Stimulated activated CD4-positive, alpha-beta T cell treated with anti-CD3 and anti-CD28 coated beads, Interleukin-12 subunit alpha, Interleukin-12 subunit beta, amount 100 ng/mL, for 48 hours (primary cell): ENCODE results near the gene ZSCAN26.

ENCODE experiments used
- DNase-seq, 3 donors: peaks; one replicate each; pipeline ENCODE4 v3.0.0-alpha.2; 2020; ENCODE audit warnings: low read depth in 2 of 3, low spot score in 1 of 3

Gene ZSCAN26

DNA sequence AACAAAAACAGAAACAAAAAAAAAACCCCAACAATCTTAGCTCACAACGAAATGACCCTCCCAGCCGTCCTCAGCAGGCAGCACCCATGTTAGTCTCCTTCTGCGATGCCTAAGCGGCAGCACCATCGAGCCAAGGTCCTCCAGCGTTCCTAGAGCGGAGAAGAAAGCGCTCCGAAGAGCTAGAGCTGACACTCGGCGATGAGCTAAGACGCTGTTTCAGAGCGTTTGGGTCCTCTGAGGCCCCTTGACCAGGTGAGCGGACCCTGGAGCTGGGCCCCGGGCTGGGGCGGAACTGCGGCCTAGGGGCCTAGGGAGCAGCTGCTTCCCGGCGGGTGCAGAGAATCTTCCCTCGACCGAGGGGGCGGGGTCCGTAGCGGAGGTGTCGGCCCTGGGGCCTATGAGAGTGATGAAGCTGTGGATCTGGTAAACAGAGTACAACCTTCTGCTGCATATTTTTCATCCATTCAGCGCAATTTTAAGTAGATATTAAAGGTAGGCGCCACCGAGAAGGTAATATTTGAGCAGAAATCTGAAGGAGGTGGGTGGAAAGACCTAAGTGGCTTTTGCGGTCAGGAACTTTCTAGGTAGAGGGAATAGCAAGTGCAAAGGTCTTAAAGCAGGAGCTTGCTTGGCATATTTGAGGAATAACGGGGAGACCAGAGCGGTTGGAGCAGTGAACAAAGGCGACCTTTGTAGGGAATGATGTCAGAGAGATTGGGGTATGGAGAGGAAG, at the start of gene ZSCAN26:
TSS of gene ZSCAN26 (plus strand) at position 182 of the 733 bp plus-strand sequence. CDS start 4,777 bp downstream, outside the sequence.
- DNase-seq, result peak; percentile 72 to 86 (median 76)

DNA sequence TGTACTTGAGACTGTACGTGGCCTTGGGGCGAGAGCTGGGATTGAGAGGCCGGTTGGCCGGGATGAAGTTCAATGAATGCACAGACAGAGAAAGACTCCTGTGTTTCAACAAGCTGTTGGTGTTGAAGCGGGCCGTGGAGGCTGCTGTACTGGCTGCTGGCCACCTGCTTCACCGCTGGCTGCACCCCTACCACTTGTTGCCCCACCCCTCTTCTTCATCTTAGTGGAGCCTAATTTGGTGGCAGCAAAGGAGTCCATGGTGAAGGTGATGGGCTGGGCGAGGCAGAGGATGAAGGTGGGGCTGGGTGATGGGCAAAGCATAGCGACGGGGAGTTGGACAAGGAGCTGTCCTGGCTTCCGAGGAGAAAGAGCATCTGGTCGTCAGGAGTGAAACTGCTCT, 49.1 kb upstream of the ZSCAN26 start:
- no peak for DNase-seq

DNA sequence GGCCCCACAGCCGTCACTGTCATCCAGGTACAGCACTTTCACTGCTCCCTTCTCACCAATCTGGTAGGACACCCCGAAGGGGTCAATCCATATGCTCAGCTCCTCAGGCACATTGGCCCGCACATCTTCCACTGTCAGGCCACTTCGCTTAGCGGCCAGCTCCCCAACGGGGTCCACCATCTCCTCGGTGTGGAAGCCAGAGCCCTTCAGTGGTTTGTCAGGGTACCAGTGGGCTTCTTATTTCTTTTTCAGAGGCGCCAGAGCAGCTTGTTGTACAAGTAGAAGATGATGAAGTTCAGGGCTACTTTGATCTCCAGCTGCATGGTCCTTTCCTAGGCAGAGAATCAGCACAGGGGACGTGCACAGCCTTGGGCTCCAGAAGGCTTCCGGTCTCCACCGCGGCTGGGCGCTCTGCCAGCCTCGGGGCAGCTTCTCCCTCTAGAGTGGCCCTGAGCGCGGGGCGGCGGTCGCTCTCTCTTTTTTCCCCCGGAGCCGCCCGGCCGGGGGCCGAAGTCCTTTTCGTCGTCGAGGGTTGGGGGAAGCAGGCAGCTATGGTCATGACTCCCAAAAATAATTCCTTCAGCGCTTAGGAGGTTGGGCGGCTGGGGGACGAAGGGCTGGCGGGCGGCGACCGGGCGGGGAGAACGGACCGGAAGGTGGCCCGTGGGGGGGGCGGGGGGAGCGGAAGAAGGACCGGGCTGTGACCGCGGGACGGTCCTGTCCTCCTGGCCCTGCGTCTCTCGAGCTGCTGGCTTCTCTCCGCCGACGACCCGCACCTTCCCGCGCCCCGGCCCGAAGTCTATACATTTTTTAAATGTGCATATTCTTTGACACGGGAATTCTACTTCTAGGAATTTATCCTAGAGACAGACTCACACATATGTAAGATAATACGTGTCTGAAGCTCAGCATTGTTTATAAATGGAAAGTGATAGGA, 48.4 kb upstream of the ZSCAN26 start:
- DNase-seq, result peak in 1 of 3 donors; percentile 37

DNA sequence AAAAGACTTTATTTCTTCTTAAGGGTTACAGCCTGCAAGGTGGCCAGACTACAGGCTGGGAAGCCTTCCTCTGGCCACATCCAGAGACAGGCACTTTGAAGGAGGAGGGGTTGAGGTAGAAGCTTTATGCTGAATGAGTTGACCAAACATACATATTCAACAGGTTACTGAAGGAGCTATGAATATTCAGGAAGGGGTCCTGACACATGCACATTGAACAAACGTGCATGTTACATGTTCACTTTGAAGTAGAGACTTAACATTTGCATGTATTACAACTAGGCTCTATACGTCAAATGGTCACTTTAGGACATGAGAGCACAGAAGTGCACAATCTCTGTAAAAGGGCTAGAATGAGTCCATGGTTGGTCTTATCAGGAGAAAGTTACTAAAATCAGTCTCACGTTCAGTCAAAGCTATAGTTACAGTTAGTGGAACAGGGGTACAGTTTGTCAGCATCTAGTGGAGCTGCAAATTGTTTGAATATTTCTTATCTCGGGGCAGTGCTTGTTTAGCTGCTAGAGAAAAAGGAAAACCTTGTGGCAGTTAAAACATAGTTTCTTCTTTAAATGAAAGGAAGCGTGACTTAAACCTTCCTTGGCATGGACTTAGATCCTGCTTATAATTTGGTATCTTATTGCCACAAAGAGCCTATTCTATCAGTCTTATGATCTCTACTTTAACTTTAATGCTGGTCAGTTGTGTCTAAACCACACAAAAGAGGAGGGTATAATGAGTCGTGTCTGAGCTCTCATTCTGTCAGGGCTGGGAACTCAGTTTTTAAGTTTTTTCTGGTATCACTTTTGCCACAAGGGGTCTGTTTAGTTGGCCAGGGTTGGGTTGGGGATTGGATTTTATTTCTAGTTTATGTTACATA, 46.4 kb upstream of the ZSCAN26 start:
- no peak for DNase-seq

DNA sequence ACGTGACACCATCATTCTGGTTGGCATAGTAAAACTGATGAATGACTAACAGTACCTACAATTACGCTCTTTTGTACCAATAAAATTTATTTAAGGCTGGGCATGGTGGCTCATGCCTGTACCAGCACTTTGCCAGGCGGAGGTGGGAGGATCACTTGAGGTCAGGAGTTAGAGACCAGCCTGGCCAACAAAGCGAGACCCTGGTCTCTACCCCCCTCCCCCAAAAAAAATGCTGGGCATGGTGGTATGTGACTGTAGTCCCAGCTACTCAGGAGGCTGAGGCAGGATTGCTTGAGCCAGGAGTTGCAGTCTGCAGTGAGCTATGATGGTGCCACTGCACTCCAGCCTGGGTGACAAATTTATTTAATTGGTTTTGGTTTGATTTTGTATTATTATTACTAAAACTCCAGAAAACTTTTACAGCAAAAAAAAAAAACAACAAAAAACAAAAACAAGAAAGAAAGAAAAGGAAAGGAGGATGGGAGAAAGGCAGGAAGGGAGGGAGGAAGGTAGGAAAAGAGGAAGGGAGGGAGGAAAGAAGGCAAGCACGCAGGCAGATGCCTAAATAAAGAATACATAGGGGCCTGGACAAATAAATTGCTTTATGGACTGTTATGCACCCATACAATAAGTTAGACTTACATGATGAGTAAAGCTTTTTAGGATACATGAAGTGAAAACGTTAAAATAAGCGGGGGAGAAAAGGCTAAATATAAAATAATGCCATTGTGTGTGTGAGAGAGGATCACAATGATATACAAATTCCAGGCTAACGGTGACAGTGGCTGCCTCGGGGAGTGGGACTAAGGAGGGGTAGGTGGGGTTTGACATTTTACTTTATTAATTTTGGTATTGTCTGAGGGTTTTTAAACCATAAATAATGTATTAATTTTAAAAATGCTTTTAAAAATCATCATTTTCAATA, 42.5 kb upstream of the ZSCAN26 start:
- DNase-seq, result no peak

DNA sequence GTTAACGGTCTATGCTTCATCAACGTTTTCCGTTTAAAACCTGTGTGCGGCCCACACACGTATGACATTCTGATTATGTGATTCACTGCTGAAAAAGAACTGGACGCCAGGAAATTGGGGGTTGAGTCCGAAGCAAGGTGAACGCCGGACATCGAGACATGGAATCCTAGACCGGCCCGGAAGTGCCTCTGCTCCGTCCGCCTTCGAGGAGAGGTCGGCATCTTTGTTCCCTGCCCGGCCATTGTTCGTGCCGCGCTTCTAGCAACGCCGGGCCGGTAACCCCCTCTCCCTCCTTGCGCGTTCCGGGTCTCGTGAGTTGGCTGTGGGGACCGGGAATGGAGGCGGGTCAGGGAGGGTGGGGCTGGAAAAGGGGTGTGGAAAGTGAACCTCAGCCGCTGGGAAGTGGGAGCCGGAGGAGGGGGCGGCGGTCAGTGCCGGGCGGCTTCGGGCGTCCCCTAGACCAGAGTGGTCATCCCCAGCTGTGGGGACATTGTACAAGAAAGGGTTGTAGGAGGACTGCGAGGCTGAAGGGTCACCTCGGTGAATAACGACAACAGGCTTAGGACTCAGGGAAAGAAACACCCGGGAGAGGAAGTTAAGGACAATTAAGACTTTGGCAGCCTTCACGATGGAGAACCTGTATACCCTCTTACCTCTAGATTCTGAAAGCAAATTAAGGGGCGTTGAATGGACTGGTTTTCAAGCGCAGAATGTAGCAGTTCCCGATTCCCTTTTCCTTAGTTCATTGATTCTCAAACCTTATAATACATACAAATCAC, 41.7 kb upstream of the ZSCAN26 start, which contains the start of gene ZSCAN9:
TSS of gene ZSCAN9 (plus strand) at position 220 of the 779 bp plus-strand sequence. CDS start 1,810 bp downstream, outside the sequence.
- DNase-seq, result peak in 1 of 3 donors; percentile 22

DNA sequence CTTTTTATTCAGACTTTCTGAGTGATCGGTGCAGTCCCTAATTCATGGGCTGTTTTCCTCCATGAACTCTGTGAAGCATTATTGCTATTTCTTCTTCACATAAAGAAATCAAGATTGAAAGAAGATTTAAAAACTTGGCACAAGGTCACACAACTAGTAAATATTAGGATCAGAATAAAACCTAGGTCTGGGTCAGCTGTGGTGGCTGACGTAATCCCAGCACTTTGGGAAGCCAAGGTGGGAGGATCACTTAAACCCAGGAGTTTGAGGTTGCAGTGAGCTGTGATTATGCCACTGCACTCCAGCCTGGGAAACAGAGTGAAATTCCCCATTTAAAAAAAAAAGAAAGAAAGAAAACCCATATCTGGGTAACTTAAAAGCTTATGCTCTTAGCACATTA, 40.5 kb upstream of the ZSCAN26 start:
- DNase-seq, result no peak

DNA sequence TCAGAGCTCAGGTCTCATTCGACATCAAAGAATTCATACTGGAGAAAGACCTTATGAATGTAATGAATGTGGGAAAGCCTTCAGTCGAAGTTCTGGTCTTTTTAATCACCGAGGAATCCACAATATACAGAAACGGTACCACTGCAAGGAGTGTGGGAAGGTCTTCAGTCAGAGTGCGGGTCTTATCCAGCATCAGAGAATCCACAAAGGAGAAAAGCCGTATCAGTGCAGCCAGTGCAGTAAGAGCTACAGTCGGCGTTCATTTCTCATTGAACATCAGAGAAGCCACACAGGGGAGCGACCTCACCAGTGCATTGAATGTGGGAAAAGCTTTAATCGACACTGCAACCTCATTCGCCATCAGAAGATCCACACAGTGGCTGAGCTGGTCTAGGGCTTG, 34.2 kb upstream of the ZSCAN26 start:
- no peak for DNase-seq

DNA sequence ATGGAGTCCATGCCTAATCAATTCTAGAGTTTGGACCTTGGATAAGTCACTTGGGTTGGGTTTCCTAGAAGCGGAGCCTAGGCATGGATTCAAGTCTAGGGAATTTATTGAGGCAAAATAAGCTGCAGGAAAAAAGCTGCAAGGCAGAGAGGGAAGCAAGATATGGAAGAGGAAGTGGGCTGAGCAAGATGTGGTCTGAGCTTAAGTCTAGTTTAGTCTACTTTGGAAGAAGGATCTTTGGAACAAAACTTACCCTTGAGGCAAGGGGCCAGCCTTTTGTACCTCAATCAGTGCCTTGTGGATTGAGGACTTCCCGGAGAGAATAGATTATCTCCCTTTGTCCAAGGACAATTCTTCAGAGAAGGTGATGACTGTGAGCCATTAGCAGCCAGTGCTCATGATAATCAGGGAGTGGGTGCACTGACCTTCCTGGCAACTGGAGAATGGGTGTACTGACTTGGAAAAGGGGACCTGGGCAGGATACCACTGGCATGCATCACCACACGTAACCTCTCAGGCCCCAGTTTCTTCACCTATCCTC, 31.0 kb upstream of the ZSCAN26 start:
- no peak for DNase-seq

DNA sequence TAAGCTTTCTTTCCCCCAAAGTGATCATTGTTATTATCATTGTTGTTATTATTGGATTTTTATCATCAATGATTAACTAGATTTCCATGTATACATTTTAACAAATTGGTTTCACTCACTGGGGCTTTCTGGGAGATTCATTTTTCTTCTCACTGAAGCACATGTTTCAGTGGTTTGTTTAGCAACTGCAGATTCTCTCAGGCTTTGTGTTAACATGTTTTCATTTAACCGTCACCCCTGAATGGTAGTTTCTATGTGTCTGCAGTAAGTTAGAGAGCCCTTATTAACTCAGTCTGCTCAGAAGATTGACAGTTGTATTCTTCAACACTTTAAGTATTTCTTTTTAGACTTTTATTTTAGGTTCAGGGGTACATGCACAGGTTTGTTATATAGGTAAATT, 27.3 kb upstream of the ZSCAN26 start:
- DNase-seq, result no peak

DNA sequence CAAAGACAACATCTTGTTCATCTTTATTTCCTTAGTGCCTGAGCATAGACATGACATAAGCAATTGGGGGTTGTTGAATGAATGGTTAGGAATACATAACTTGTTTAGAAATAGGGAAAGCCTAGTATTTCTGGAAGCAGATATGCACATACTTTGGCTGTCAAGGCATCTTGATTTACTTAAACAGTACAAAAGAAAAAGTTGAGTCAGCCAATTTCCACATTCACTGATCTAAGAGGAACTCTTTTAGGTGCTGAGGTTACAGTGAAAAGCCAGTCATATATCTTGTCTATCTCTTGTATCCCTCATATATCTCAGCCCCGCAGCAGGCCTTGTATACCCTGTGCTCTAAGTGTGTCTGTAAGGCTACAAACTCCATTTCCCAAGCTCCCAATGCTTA, 26.5 kb upstream of the ZSCAN26 start:
- DNase-seq, result no peak

DNA sequence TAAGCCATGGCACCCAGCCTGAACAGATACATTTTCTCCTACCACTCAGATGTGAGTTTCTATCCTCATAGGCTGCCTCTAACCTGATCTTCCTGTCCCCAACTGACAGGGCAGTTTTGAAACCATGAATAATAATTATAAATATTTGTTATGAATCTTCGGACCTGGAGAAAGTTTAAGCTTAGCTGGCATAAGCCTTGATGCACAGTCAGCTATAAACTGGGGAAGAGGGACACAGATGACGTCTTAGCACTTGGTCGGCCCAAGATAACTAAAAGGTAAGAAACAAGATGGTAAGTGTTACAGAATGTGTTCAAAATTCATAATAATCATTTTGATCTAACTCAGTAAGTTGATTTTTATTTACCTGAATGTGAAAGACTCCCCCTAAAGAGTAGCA, 23.0 kb upstream of the ZSCAN26 start:
- DNase-seq, result no peak

DNA sequence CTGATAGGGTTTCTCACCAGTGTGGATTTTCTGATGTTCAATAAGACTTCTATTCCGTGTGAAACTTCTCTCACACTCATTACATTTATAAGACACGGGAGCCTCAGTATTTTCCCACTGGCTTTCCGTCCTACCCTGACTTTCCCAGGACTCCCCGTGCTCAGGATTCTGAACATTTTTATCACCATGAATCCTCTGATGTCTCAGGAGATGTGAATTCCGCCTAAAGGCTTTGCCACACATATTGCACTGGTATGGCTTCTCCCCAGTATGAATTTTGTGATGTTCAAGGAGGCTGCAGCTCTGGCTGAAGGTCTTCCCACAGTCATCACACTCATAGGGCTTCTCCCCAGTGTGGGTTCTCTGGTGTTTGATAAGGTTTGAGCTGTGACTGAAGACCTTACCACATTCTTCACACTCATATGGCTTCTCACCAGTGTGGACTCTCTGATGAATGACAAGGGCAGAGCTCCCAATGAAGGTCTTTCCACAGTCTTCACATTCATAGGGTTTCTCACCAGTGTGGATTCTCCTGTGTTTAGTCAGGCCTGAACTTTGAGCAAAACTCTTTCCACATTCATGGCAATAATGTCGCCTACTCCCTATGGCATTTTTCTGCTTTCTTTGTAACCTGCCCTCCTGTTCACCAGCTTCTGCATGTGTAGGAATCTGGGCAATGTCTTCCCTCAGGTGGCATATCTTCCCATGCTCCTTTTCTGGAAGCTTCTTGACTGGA, 21.6 kb upstream of the ZSCAN26 start:
- no peak for DNase-seq

DNA sequence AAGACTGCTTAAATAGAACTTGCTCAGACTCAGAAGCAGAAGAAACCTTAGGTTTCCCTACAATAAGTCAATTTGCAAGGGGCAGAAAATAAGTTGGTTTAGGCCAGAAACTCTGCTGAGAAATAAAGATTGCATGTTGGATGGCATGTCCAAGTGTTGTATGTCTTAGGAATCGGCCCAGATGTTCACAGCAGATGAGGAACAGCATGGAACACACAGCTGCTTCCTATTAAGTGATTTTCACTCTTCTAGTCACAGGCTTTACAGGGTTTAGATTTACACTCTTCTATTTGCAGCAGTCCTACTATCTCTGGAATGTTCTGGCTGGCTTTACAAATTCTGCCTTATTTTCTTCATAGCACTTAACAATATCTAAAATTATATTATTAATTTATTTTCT, 18.0 kb upstream of the ZSCAN26 start:
- DNase-seq, result no peak

DNA sequence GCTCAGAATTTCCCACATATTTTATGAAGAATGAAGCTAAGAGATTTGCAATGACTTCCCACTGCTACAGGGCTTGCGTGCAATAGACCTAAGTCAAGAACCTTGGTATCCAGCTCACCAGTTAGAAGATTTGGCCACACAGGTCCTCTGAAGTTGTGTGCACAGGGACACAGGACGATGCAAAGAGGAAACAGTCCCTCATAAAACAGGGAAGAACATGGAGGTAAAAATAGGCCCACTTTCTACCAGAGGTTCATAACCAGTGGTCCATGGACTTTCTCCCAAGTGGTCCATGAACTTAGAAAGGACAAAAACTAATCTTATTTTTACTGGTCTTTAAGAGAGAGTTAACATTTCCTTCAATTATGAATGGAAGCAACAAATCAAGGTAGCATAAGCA, 16.2 kb upstream of the ZSCAN26 start:
- no peak for DNase-seq

DNA sequence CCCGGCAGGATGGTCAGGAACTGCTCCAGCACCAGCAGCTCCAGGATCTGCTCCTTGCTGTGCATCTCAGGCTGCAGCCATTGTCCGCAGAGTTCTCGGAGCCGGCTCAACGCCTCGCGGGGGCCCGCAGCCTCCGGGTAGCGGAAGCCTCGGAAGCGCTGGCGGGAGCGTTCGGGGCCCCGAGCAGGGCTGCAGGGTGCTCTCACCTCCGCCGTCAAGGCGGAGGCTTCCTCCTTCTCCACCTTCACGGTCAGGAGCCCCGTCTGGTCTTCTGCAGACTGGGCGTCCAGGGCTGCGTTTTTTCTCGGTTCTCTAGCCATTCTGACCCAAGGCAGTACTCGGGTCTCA, 15.3 kb upstream of the ZSCAN26 start:
- DNase-seq, result peak in 1 of 3 donors; percentile 28

DNA sequence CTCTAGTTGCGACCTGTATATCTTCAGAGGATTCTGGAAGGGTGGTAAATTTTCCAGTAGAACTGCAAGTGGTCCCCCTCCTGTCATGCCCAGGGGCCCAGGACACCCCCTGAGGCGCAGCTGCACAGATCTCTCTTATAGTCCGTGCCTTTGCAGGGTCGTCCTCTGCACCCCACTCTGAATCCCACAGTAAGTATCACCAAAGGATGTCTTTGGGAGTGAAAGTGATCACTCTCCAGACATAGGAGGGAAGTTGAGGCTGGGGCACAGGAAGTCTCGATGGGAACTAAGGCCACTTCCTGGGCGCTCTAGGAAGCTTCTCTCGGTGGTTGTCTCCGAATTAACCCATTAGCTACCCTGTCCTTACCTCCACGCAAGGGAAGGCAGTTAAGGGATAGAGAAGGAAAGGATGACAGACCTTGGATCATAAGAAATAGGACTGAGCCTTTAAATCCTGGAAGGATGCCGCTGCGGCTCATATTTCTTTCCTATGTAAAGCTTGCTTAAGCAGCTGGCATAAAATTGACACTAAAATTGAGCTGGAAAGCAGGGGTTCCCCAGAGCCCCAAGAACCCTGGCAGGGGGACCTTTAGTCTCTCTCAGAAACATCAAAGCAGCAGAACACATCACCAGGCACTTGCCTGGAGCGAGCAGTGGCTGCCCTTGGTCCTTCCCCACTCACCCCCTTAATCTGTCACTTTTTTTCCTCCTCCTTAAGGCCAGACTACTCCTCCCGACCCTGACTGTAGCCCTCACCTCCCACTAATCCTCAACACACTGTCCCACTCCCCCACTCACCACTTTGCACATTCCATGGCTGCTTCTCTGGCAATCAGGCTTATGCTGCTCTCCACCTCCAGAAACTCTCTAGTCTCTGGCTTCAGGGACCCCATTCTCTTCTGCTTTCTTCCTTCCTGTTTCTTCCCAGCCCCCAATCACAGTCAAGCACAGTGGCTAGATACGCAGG, 14.7 kb upstream of the ZSCAN26 start, which contains the start of gene ZKSCAN4:
TSS of gene ZKSCAN4 (minus strand) at position 261 of the 967 bp plus-strand sequence. CDS start 289 bp downstream, outside the sequence.
- peak; percentile 59 to 88 (median 70) for DNase-seq
